ENCODE results near the gene CCM2L. TPM values are rescaled to one million over a fixed set of nuclear protein-coding genes. Genes with fewer than 3 reads are reported as not detected.

CCM2L gene
- total and polyA plus RNA-seq, 9 of the 15 experiments (the other 6 are each of a cell fraction or from before 2014, with no cell fraction given): 0.04 TPM; not detected in 8

DNA sequence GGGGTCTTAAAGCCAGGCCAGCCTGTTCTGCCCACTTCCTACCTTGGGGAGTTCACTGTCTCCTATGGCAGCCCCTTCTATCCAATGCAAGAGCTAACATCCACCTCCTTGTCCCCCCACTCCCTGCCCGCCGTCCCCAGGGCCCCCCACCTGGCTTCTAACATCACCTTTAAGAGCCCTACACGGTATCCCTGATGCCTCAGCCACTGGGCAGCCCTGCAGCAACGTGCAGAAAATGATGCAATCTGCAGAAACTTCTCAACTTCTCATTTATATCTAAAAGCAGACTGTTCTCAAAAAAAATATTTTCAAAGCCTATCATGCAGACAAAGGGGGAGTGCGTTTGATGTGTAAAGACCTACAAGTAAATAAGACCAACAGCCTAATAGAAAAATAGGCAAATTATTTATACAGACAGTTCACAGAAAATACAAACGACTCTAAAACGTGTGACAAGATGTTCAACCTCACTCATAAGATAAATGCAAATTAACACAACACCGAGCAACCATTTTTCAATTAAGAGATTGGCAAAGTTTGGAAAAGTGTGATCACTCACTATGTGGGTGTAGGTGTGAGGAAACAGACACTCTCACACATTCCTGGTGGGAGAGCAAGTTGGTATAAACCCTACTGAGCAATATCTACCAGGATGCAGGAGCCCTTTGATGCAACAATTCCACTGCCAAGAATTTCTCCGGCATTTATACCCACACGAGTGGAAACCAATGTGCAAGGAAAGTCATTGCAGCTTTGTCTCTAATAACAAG lies 26.7 kb downstream of the CCM2L start (continued):
- TF ChIP-seq, protein P1, sequence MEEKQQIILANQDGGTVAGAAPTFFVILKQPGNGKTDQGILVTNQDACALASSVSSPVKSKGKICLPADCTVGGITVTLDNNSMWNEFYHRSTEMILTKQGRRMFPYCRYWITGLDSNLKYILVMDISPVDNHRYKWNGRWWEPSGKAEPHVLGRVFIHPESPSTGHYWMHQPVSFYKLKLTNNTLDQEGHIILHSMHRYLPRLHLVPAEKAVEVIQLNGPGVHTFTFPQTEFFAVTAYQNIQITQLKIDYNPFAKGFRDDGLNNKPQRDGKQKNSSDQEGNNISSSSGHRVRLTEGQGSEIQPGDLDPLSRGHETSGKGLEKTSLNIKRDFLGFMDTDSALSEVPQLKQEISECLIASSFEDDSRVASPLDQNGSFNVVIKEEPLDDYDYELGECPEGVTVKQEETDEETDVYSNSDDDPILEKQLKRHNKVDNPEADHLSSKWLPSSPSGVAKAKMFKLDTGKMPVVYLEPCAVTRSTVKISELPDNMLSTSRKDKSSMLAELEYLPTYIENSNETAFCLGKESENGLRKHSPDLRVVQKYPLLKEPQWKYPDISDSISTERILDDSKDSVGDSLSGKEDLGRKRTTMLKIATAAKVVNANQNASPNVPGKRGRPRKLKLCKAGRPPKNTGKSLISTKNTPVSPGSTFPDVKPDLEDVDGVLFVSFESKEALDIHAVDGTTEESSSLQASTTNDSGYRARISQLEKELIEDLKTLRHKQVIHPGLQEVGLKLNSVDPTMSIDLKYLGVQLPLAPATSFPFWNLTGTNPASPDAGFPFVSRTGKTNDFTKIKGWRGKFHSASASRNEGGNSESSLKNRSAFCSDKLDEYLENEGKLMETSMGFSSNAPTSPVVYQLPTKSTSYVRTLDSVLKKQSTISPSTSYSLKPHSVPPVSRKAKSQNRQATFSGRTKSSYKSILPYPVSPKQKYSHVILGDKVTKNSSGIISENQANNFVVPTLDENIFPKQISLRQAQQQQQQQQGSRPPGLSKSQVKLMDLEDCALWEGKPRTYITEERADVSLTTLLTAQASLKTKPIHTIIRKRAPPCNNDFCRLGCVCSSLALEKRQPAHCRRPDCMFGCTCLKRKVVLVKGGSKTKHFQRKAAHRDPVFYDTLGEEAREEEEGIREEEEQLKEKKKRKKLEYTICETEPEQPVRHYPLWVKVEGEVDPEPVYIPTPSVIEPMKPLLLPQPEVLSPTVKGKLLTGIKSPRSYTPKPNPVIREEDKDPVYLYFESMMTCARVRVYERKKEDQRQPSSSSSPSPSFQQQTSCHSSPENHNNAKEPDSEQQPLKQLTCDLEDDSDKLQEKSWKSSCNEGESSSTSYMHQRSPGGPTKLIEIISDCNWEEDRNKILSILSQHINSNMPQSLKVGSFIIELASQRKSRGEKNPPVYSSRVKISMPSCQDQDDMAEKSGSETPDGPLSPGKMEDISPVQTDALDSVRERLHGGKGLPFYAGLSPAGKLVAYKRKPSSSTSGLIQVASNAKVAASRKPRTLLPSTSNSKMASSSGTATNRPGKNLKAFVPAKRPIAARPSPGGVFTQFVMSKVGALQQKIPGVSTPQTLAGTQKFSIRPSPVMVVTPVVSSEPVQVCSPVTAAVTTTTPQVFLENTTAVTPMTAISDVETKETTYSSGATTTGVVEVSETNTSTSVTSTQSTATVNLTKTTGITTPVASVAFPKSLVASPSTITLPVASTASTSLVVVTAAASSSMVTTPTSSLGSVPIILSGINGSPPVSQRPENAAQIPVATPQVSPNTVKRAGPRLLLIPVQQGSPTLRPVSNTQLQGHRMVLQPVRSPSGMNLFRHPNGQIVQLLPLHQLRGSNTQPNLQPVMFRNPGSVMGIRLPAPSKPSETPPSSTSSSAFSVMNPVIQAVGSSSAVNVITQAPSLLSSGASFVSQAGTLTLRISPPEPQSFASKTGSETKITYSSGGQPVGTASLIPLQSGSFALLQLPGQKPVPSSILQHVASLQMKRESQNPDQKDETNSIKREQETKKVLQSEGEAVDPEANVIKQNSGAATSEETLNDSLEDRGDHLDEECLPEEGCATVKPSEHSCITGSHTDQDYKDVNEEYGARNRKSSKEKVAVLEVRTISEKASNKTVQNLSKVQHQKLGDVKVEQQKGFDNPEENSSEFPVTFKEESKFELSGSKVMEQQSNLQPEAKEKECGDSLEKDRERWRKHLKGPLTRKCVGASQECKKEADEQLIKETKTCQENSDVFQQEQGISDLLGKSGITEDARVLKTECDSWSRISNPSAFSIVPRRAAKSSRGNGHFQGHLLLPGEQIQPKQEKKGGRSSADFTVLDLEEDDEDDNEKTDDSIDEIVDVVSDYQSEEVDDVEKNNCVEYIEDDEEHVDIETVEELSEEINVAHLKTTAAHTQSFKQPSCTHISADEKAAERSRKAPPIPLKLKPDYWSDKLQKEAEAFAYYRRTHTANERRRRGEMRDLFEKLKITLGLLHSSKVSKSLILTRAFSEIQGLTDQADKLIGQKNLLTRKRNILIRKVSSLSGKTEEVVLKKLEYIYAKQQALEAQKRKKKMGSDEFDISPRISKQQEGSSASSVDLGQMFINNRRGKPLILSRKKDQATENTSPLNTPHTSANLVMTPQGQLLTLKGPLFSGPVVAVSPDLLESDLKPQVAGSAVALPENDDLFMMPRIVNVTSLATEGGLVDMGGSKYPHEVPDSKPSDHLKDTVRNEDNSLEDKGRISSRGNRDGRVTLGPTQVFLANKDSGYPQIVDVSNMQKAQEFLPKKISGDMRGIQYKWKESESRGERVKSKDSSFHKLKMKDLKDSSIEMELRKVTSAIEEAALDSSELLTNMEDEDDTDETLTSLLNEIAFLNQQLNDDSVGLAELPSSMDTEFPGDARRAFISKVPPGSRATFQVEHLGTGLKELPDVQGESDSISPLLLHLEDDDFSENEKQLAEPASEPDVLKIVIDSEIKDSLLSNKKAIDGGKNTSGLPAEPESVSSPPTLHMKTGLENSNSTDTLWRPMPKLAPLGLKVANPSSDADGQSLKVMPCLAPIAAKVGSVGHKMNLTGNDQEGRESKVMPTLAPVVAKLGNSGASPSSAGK (IDR thresholded peaks at IDR 0.05): peak; percentile 68
- TF ChIP-seq RBM25 (IDR thresholded peaks at IDR 0.05; ENCODE audit: low read depth, low read length, severe bottlenecking) (no peak), KDM1A (IDR thresholded peaks at IDR 0.05) (no peak), MIER1 (IDR thresholded peaks at IDR 0.05; ENCODE audit: low read depth) (no peak), WHSC1 (IDR thresholded peaks at IDR 0.05; ENCODE audit: low read length) (no peak), PTTG1 (tag; IDR thresholded peaks at IDR 0.05; ENCODE audit: low read depth) (no peak), ZNF384 (IDR thresholded peaks at IDR 0.05; ENCODE audit: low read depth, low read length) (no peak), GTF2F1 (IDR thresholded peaks at IDR 0.05; ENCODE audit: low read depth, low read length) (no peak), TRIM24 (IDR thresholded peaks at IDR 0.05) (peak; percentile 80 to 90; a peak in 3 of 4 replicates), MAFG (tag; conservative IDR thresholded peaks at IDR 0.05) (no peak), ZNF586 (CRISPR knock-in tag; conservative IDR thresholded peaks at IDR 0.05) (no peak), COPS2 (conservative IDR thresholded peaks at IDR 0.05) (no peak)
- TF ChIP-seq, protein P2, sequence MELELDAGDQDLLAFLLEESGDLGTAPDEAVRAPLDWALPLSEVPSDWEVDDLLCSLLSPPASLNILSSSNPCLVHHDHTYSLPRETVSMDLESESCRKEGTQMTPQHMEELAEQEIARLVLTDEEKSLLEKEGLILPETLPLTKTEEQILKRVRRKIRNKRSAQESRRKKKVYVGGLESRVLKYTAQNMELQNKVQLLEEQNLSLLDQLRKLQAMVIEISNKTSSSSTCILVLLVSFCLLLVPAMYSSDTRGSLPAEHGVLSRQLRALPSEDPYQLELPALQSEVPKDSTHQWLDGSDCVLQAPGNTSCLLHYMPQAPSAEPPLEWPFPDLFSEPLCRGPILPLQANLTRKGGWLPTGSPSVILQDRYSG (tag; conservative IDR thresholded peaks at IDR 0.05; ENCODE audit: low read depth): no peak
- TF ChIP-seq, protein P3, sequence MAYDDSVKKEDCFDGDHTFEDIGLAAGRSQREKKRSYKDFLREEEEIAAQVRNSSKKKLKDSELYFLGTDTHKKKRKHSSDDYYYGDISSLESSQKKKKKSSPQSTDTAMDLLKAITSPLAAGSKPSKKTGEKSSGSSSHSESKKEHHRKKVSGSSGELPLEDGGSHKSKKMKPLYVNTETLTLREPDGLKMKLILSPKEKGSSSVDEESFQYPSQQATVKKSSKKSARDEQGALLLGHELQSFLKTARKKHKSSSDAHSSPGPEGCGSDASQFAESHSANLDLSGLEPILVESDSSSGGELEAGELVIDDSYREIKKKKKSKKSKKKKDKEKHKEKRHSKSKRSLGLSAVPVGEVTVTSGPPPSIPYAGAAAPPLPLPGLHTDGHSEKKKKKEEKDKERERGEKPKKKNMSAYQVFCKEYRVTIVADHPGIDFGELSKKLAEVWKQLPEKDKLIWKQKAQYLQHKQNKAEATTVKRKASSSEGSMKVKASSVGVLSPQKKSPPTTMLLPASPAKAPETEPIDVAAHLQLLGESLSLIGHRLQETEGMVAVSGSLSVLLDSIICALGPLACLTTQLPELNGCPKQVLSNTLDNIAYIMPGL (CRISPR knock-in tag; IDR thresholded peaks at IDR 0.05): no peak

Data from K562 (cell line).